HG02798 (cell line): ENCODE results near the gene CNN1.
"Not testable (repeated sequence)": the region's sequence is repeated elsewhere in the genome, so short reads cannot be mapped to it uniquely, and the experiment has no call there.

ENCODE experiments used
- ATAC-seq: cut with Tn5 transposase; IDR thresholded peaks from one replicate; pipeline ENCODE4 v1.9.1; 2021; ENCODE audit warnings: mild to moderate bottlenecking; ENCODE audit not compliant: unreplicated experiment, poor library complexity

Gene CNN1

DNA sequence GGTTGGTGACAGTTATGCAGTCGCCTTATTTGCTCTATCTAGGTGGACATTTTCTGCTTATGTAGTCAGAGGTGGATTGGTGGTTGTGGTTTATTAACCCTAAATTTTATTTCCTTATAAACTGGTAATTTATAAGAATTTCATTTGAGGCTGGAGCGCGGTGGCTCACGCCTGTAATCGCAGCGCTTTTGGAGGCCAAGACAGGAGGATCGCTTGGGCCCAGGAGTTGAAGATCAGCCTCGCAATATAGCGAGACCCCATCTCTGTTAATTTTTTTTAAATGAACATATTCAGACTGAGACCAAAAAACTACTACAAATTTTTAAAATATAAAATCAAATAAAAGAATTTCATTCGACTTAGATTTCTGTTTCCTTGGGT lies 59.4 kb downstream of the CNN1 start:
- ATAC-seq = no peak

DNA sequence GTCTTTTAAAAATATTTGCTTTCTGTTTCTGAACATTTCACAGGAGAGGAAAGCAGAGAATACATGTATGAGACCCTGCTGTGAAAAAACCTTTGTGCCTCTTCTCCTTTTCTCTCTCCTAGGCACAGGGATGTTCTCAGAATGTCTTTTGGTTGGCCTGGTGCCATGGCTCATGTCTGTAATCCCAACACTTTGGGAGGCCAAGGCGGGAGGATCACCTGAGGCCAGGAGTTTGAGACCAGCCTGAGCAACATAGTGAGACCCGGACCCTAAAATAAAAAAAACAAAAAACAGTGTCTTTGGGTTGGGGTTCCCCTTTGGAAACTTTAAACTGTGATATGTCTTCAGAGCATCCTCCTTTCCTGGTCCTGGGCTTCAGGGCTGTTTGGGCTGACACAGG lies 60.1 kb downstream of the CNN1 start:
- ATAC-seq = no peak

DNA sequence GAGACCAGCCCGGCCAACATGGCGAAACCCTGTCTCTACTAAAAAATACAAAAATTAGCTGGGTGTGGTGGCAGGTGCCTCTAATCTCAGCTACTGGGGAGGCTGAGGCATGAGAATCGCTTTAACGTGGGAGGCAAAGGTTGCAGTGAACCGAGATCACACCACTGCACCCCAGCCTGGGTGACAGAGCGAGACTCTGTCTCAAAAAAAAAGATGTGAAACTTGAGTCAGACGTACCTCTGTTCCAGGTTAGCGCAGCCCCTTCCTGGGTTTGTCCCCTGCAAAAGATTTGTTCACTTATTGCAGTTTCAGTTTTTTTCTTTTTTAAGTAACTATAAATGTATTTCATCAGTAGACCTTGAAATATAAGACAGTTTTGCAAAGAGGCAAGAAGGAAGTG lies 61.1 kb downstream of the CNN1 start:
- not testable (repeated sequence) for ATAC-seq
